Activated B cell treated with CpG ODN at 0.5 μM for 24 hours (primary cell): ENCODE results near the gene SCARF2. TPM values are rescaled to one million over a fixed set of nuclear protein-coding genes. Genes with fewer than 3 reads are reported as not detected.
"Not testable (repeated sequence)": the region's sequence is repeated elsewhere in the genome, so short reads cannot be mapped to it uniquely, and the experiment has no call there.

Source experiments
- ATAC-seq: fragments of 200-7000 bp; cut with Tn5 transposase; one replicate; pipeline ENCODE4 v1.10.0; 2021; ENCODE audit warnings: low read depth, mild to moderate bottlenecking, moderate library complexity
- CTCF ChIA-PET: fragments of 350-600 bp; sonication (Branson Sonifier 250); formaldehyde crosslinking; loops from one replicate; lab custom pipeline; 2021; ENCODE audit warnings: antibody characterized with exemption; lab: Charles Lee
- POLR2A ChIA-PET: fragments of 350-600 bp; sonication (Branson Sonifier 250); formaldehyde crosslinking; loops from one replicate; lab custom pipeline; 2021; ENCODE audit warnings: antibody characterized with exemption; lab: Charles Lee
- DNase-seq: peaks from one replicate; pipeline ENCODE4 v3.0.0; 2022
- H3K27ac Mint-ChIP-seq: one replicate; pipeline ENCODE4 v1.8.0; 2020; ENCODE audit warnings: mixed read lengths
- H3K27me3 Mint-ChIP-seq: one replicate; pipeline ENCODE4 v1.8.0; 2021; ENCODE audit warnings: mixed read lengths
- H3K36me3 Mint-ChIP-seq: one replicate; pipeline ENCODE4 v1.8.0; 2021; ENCODE audit warnings: low read depth, mixed read lengths
- H3K4me1 Mint-ChIP-seq: one replicate; pipeline ENCODE4 v1.8.0; 2021; ENCODE audit warnings: mixed read lengths
- H3K4me3 Mint-ChIP-seq: one replicate; pipeline ENCODE4 v1.8.0; 2020; ENCODE audit warnings: mild to moderate bottlenecking, mixed read lengths
- H3K9me3 Mint-ChIP-seq: one replicate; pipeline ENCODE4 v1.8.0; 2020; ENCODE audit warnings: mixed read lengths
- intact Hi-C: fragments of 100-400 bp; cut with micrococcal nuclease; formaldehyde crosslinking; loops from one replicate; pipeline ENCODE4 v1.15.1; 2024
- total RNA-seq: library from RNA; stranded (reverse); gene quantifications from 2 replicates; pipeline ENCODE4 v1.2.3, GENCODE V29; 2022
- TF ChIP-seq, protein P1 (sequence below): fragments of 200-600 bp; IDR thresholded peaks from one replicate; pipeline ENCODE4 v1.8.0; 2022; ENCODE audit warnings: antibody characterized with exemption, mild to moderate bottlenecking

Gene SCARF2
- total RNA-seq, 1 donor from 2014 or later, result 0.18 TPM

DNA sequence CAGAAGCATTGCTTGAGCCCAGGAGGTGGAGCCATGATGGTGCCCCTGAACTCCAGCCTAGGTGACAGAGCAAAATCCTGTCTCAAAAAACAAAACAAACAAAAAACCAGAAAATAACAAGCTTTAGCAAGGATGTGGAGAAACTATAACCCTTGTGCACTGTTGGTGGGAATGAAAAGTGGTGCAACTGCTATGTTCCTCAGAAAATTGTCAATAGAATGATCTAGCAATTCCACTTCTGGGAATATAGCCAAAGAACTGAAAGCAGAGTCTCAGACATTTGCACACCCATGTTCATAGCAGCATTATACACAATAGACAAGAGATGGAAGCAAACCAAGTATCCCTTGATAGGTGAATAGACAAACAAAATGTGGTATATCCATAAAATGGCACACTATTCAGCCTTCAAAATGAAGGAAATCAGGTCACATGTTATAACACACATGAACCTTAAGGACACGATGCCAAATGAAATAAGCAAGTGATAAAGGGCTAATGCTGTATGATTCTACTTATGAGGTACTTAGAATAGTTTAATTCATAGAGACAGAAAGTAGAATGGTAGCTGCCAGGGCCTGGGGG, 42.1 kb upstream of the SCARF2 start:
- no peak for ATAC-seq
- CTCF ChIA-PET, result no interaction called here
- POLR2A ChIA-PET, result no interaction called here
- TF ChIP-seq, protein P1, sequence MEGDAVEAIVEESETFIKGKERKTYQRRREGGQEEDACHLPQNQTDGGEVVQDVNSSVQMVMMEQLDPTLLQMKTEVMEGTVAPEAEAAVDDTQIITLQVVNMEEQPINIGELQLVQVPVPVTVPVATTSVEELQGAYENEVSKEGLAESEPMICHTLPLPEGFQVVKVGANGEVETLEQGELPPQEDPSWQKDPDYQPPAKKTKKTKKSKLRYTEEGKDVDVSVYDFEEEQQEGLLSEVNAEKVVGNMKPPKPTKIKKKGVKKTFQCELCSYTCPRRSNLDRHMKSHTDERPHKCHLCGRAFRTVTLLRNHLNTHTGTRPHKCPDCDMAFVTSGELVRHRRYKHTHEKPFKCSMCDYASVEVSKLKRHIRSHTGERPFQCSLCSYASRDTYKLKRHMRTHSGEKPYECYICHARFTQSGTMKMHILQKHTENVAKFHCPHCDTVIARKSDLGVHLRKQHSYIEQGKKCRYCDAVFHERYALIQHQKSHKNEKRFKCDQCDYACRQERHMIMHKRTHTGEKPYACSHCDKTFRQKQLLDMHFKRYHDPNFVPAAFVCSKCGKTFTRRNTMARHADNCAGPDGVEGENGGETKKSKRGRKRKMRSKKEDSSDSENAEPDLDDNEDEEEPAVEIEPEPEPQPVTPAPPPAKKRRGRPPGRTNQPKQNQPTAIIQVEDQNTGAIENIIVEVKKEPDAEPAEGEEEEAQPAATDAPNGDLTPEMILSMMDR, result no peak
- Mint-ChIP-seq H3K9me3 (no peaks in the 10 kb centered on the region), H3K4me1 (no peaks in the 10 kb centered on the region), H3K36me3 (peaks cover 13% of the 10 kb centered on the region), H3K27me3 (no peaks in the 10 kb centered on the region), H3K27ac (no peak overlapping the region), H3K4me3 (no peak overlapping the region)
- intact Hi-C loops, result no loop called here
- no peak for DNase-seq

DNA sequence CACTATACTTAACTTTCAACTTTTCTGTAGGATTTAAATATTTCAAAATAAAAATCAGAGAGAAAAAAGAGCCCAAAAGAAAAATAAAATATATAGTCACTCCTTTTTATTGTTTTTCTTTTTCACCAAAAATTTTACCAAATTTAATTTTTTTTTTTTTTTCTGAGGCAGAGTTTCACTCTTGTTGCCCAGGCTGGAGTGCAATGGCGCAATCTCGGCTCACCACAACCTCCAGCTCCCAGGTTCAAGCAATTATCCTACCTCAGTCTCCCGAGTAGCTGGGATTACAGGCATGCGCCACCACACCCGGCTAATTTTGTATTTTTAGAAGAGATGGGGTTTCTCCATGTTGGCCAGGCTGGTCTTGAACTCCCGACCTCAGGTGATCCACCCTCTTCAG, 40.4 kb upstream of the SCARF2 start:
- H3K27ac Mint-ChIP-seq, CTCF ChIA-PET, intact Hi-C loops, POLR2A ChIA-PET, H3K36me3 Mint-ChIP-seq, ATAC-seq, H3K9me3 Mint-ChIP-seq, H3K4me1 Mint-ChIP-seq, DNase-seq, H3K4me3 Mint-ChIP-seq, H3K27me3 Mint-ChIP-seq: not testable (repeated sequence)

DNA sequence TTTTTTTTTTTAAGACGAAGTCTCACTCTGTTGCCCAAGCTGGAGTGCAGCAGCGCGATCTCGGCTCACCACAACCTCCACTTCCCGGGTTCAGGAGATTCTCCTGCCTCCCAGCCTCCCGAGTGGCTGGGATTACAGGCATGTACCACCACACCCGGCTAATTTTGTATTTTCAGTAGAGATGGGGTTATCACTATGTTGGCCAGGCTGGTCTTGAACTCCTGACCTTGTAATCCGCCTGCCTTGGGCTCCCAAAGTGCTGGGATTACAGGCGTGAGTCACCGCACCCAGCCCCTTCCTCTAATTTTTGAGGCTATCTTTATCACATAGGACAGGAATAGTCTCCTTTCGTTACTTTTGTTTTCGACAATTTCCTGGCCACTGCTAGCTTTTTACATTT, 37.9 kb upstream of the SCARF2 start:
- not testable (repeated sequence) for ATAC-seq

DNA sequence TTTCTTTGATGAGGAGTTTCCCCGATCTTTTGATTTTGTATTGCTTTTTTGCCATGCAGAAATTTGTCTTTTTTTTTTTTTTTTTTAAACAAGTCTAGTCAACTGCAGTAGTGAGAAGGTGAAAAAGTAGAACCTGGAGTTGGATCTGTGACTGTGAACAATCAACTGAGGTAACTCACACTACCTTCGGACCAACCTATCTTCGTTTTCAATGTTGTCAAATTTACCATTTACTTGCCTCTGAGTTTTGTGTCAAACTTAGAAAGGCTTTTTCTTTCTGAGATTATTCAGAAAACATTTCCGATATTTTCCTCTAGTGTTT, 37.5 kb upstream of the SCARF2 start:
- H3K36me3 Mint-ChIP-seq, result peaks cover 13% of the 10 kb centered on the region
- no peak overlapping the region for H3K4me3 Mint-ChIP-seq
- ChIA-PET POLR2A (no interaction called here), CTCF (no interaction called here)
- TF ChIP-seq, protein P1, result no peak
- H3K9me3 Mint-ChIP-seq, result no peaks in the 10 kb centered on the region
- no peak for ATAC-seq
- H3K4me1 Mint-ChIP-seq, result no peaks in the 10 kb centered on the region
- DNase-seq, result no peak
- H3K27me3 Mint-ChIP-seq, result no peaks in the 10 kb centered on the region
- intact Hi-C loops, result no loop called here
- no peak overlapping the region for H3K27ac Mint-ChIP-seq

More for the DNA sequence above, 37.9 kb upstream of the SCARF2 start:
- POLR2A ChIA-PET, CTCF ChIA-PET, H3K27me3 Mint-ChIP-seq, intact Hi-C loops, H3K27ac Mint-ChIP-seq, H3K4me3 Mint-ChIP-seq, H3K9me3 Mint-ChIP-seq, H3K4me1 Mint-ChIP-seq, DNase-seq: not testable (repeated sequence)
- peaks cover 11% of the 10 kb centered on the region for H3K36me3 Mint-ChIP-seq

DNA sequence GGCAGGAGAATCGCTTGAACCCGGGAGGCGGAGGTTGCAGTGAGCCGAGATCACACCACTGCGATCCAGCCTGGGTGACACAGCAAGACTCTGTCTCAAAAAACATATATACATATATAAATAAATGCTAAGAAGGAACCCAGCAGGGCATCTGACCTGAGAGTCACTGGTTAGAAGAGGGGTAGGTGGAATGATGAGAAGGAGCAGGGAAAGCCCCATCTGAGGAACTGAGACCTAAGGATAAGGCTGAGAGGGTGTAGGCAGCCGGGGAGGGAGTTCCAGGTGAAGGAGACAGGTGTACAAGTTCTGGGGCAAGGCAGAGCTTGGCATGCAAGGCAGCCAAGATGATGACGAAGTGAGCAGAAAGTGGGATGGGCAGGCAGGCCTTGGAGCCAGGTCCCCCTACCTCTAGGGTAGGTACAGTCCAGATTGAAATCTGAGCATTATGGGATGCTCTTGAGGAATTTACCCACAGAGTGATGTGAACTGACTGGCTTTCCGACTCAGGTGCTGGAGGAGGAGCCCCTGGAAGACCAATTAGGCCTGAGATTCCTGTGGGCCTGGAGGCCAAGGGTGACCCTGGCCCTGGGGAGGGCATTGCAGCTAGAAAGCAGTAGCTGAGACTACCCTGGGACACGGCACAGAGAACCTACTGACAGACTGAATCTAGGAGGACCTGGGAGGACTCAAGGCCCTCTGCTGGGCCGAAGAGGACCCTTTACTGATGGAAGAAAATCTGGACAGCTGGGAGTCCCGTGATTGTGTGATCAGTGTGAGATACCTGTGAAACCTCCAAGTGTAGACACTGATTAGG, 35.2 kb upstream of the SCARF2 start:
- Mint-ChIP-seq H3K9me3 (no peaks in the 10 kb centered on the region), H3K4me3 (no peak overlapping the region), H3K27ac (no peak overlapping the region), H3K36me3 (peaks cover 22% of the 10 kb centered on the region), H3K27me3 (no peaks in the 10 kb centered on the region), H3K4me1 (peaks cover 5% of the 10 kb centered on the region)
- ChIA-PET CTCF (no interaction called here), POLR2A (interaction anchor here (1.1 kb wide), 1 partner anchor 8 kb away, joined by 3 read pairs; no protein-coding TSS in a partner anchor)
- ATAC-seq (no peak), DNase-seq (no peak)
- intact Hi-C loops, result no loop called here
- TF ChIP-seq, protein P1, result no peak

DNA sequence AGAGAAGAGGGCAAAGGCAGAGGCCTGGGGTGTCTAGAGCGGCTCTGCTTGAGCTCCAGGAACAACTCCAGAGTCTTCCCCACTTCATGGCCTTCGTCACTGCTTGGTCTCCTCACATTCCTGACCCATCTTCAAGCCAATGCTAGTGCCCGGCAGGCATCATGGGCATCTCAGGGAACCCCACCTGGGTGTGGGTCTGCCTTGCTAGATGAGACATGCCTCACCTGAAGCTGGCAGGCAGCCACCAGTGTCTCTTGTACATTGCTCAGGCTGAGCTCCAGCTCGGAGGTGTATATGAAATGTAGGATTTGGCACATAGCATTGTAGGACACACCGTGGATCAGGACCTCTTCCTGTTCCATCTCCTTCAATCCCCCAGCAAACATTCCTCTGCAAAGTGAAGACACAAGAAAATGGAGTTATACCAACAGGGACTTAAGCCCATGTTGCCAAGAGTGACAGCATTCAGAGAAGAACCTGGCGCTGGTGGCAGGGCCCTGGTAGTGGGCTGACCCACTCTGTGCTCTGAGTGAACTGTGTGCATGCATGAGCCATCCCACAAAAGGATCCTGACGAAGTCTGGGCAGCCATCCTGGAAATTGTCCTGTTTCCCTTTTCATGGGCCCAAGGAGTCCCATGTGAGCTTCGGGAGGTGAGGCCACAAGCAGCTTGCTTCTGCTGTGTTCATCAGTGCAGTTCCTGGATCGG, 33.7 kb upstream of the SCARF2 start:
- intact Hi-C loops, result no loop called here
- H3K9me3 Mint-ChIP-seq, result no peaks in the 10 kb centered on the region
- ChIA-PET CTCF (no interaction called here), POLR2A (no interaction called here)
- H3K4me3 Mint-ChIP-seq, result no peak overlapping the region
- no peaks in the 10 kb centered on the region for H3K27me3 Mint-ChIP-seq
- ATAC-seq (no peak), DNase-seq (no peak)
- peaks cover 5% of the 10 kb centered on the region for H3K4me1 Mint-ChIP-seq
- no peak overlapping the region for H3K27ac Mint-ChIP-seq
- TF ChIP-seq, protein P1, result no peak
- peaks cover 22% of the 10 kb centered on the region for H3K36me3 Mint-ChIP-seq

DNA sequence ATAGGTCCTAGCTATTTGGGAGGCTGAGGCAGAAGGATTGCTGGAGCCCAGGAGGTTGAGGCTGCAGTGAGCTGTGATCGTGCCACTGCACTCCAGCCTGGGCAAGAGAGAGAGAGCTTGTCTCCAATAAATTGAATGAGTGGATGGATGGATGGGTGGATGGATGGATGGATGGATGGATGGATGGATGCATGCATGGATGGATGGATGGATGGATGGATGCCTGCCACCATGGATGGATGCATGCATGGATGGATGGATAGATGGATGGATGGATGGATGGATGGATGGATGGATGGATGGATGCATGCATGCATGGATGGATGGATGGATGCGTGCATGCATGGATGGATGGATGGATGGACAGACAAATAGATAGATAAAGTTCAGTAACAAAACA, 32.9 kb upstream of the SCARF2 start:
- intact Hi-C loops, H3K27me3 Mint-ChIP-seq, H3K4me3 Mint-ChIP-seq, H3K27ac Mint-ChIP-seq, POLR2A ChIA-PET, ATAC-seq, H3K4me1 Mint-ChIP-seq, H3K9me3 Mint-ChIP-seq, CTCF ChIA-PET, DNase-seq: not testable (repeated sequence)
- peaks cover 22% of the 10 kb centered on the region for H3K36me3 Mint-ChIP-seq
